Liver (tissue), 3 donors: ENCODE data around the gene PNPLA3.

ENCODE experiments used
- EGR1 ChIP-seq, 2 donors: IDR thresholded peaks; 2 replicates each; pipeline ENCODE4 v1.6.1; 2016 to 2018; ENCODE audit warnings: antibody characterized with exemption in 2 of 2, low read depth in 2 of 2
- GABPA ChIP-seq, 2 donors: IDR thresholded peaks in 1 of 2; conservative IDR thresholded peaks in 1 of 2; 2 replicates each; pipeline ENCODE4 v1.6.1; 2016; ENCODE audit warnings: antibody characterized with exemption in 2 of 2, mild to moderate bottlenecking in 1 of 2, moderate library complexity in 1 of 2
- HNF4A ChIP-seq, 2 donors: conservative IDR thresholded peaks; 2 replicates each; pipeline ENCODE4 v1.6.1; 2016; ENCODE audit warnings: antibody characterized with exemption in 2 of 2, mild to moderate bottlenecking in 2 of 2
- JUND ChIP-seq, 2 donors: IDR thresholded peaks; 2 replicates each; pipeline ENCODE4 v1.6.1; 2016; ENCODE audit warnings: antibody characterized with exemption in 2 of 2
- RAD21 ChIP-seq, 2 donors: IDR thresholded peaks; 2 replicates each; pipeline ENCODE4 v1.6.1; 2016; ENCODE audit warnings: antibody characterized with exemption in 2 of 2, mild to moderate bottlenecking in 2 of 2
- SP1 ChIP-seq: IDR thresholded peaks from 2 replicates; pipeline ENCODE4 v1.6.1; 2018; ENCODE audit warnings: antibody characterized with exemption, mild to moderate bottlenecking
- TAF1 ChIP-seq: conservative IDR thresholded peaks from 2 replicates; pipeline ENCODE4 v1.6.1; 2016; ENCODE audit warnings: antibody characterized with exemption, mild to moderate bottlenecking
- YY1 ChIP-seq: IDR thresholded peaks from 2 replicates; pipeline ENCODE4 v1.6.1; 2016; ENCODE audit warnings: antibody characterized with exemption, mild to moderate bottlenecking
- TF ChIP-seq, protein P1 (sequence below): fragments of 150-350 bp; IDR thresholded peaks from 2 replicates; pipeline ENCODE4 v1.5.1; 2017; ENCODE audit warnings: improper control_type of control experiment, low read depth, low read length; ENCODE audit not compliant: missing input control
- TF ChIP-seq, protein P2 (sequence below): IDR thresholded peaks from 2 replicates; pipeline ENCODE4 v1.6.1; 2016; ENCODE audit warnings: antibody characterized with exemption
- TF ChIP-seq, protein P3 (sequence below): IDR thresholded peaks from 2 replicates; pipeline ENCODE4 v1.6.1; 2016; ENCODE audit warnings: antibody characterized with exemption
- TF ChIP-seq, protein P4 (sequence below): IDR thresholded peaks from 2 replicates; pipeline ENCODE4 v1.6.1; 2016; ENCODE audit warnings: antibody characterized with exemption, mild to moderate bottlenecking
- TF ChIP-seq, protein P5 (sequence below): IDR thresholded peaks from 2 replicates; pipeline ENCODE4 v1.6.1; 2016; ENCODE audit warnings: antibody characterized with exemption
- donor health status: healthy.
- donor health status: healthy.

DNA sequence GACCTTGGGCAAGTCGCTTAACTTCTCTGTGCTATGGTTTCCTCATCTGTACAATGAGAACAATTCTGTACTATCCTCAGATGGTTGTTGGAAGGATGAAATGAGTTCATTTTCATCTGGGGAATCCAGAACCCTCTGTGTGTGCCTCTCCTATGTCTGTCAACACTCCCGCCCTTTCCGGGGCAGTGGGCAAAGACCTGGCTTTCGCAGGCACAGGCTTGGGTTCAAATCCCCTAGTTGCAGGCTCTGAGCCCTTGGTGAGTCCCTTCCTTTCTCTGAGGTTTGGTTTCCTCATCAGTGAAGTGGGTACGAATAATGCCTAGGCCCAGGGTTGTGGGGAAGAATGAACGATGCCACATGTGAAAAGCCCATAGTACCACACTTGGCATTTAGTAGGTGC, 37.8 kb upstream of the PNPLA3 start:
- TF ChIP-seq, protein P1, sequence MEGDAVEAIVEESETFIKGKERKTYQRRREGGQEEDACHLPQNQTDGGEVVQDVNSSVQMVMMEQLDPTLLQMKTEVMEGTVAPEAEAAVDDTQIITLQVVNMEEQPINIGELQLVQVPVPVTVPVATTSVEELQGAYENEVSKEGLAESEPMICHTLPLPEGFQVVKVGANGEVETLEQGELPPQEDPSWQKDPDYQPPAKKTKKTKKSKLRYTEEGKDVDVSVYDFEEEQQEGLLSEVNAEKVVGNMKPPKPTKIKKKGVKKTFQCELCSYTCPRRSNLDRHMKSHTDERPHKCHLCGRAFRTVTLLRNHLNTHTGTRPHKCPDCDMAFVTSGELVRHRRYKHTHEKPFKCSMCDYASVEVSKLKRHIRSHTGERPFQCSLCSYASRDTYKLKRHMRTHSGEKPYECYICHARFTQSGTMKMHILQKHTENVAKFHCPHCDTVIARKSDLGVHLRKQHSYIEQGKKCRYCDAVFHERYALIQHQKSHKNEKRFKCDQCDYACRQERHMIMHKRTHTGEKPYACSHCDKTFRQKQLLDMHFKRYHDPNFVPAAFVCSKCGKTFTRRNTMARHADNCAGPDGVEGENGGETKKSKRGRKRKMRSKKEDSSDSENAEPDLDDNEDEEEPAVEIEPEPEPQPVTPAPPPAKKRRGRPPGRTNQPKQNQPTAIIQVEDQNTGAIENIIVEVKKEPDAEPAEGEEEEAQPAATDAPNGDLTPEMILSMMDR = no peak
- TF ChIP-seq GABPA (IDR thresholded peaks at IDR 0.05 in 1 of 2, conservative IDR thresholded peaks at IDR 0.05 in 1 of 2) (no peak), SP1 (no peak), YY1 (no peak), TAF1 (no peak), RAD21 (IDR thresholded peaks at IDR 0.05) (no peak), HNF4A (conservative IDR thresholded peaks at IDR 0.05) (no peak), EGR1 (IDR thresholded peaks at IDR 0.05; ENCODE audit: low read depth in 2 of 2) (no peak), JUND (IDR thresholded peaks at IDR 0.05) (no peak)
- TF ChIP-seq, protein P2, sequence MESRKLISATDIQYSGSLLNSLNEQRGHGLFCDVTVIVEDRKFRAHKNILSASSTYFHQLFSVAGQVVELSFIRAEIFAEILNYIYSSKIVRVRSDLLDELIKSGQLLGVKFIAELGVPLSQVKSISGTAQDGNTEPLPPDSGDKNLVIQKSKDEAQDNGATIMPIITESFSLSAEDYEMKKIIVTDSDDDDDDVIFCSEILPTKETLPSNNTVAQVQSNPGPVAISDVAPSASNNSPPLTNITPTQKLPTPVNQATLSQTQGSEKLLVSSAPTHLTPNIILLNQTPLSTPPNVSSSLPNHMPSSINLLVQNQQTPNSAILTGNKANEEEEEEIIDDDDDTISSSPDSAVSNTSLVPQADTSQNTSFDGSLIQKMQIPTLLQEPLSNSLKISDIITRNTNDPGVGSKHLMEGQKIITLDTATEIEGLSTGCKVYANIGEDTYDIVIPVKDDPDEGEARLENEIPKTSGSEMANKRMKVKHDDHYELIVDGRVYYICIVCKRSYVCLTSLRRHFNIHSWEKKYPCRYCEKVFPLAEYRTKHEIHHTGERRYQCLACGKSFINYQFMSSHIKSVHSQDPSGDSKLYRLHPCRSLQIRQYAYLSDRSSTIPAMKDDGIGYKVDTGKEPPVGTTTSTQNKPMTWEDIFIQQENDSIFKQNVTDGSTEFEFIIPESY = no peak
- TF ChIP-seq, protein P3, sequence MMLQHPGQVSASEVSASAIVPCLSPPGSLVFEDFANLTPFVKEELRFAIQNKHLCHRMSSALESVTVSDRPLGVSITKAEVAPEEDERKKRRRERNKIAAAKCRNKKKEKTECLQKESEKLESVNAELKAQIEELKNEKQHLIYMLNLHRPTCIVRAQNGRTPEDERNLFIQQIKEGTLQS = no peak
- TF ChIP-seq, protein P4, sequence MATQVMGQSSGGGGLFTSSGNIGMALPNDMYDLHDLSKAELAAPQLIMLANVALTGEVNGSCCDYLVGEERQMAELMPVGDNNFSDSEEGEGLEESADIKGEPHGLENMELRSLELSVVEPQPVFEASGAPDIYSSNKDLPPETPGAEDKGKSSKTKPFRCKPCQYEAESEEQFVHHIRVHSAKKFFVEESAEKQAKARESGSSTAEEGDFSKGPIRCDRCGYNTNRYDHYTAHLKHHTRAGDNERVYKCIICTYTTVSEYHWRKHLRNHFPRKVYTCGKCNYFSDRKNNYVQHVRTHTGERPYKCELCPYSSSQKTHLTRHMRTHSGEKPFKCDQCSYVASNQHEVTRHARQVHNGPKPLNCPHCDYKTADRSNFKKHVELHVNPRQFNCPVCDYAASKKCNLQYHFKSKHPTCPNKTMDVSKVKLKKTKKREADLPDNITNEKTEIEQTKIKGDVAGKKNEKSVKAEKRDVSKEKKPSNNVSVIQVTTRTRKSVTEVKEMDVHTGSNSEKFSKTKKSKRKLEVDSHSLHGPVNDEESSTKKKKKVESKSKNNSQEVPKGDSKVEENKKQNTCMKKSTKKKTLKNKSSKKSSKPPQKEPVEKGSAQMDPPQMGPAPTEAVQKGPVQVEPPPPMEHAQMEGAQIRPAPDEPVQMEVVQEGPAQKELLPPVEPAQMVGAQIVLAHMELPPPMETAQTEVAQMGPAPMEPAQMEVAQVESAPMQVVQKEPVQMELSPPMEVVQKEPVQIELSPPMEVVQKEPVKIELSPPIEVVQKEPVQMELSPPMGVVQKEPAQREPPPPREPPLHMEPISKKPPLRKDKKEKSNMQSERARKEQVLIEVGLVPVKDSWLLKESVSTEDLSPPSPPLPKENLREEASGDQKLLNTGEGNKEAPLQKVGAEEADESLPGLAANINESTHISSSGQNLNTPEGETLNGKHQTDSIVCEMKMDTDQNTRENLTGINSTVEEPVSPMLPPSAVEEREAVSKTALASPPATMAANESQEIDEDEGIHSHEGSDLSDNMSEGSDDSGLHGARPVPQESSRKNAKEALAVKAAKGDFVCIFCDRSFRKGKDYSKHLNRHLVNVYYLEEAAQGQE = no peak
- TF ChIP-seq, protein P5, sequence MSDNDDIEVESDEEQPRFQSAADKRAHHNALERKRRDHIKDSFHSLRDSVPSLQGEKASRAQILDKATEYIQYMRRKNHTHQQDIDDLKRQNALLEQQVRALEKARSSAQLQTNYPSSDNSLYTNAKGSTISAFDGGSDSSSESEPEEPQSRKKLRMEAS = no peak
